K562 (cell line): ENCODE measurements around the gene PPP1R10. TPM values are rescaled to one million over a fixed set of nuclear protein-coding genes. Genes with fewer than 3 reads are reported as not detected.
A peak's percentile ranks its signal among the peaks of the same experiment; 100 is the strongest.

Source experiments
- CGGBP1 ChIP-seq: fragments of 250-450 bp; sonication (Bioruptor Pico); IDR thresholded peaks from 2 replicates; pipeline ENCODE4 v1.9.0; 2021; ENCODE audit warnings: mild to moderate bottlenecking
- FOS ChIP-seq: IDR thresholded peaks from 3 replicates; pipeline ENCODE4 v1.6.1; 2011; ENCODE audit not compliant: insufficient read length; ENCODE audit errors: extremely low read depth
- GTF2E2 ChIP-seq: fragments of 200-800 bp; sonication (Bioruptor generic); IDR thresholded peaks from 2 replicates; pipeline ENCODE4 v1.6.1; 2016; ENCODE audit warnings: missing genetic modification characterization, missing compliant biosample characterization
- MBD2 ChIP-seq: sonication (generic); IDR thresholded peaks from 2 replicates; pipeline ENCODE4 v1.6.1; 2016; ENCODE audit warnings: low read depth, borderline replicate concordance
- NR0B1 ChIP-seq: fragments of 450-650 bp; IDR thresholded peaks from one replicate; pipeline ENCODE4 v1.6.1; 2018; ENCODE audit warnings: mild to moderate bottlenecking, moderate library complexity; ENCODE audit not compliant: partially characterized antibody
- SMARCC2 ChIP-seq: fragments of 450-650 bp; IDR thresholded peaks from 2 replicates; pipeline ENCODE4 v1.6.1; 2017; ENCODE audit warnings: antibody characterized with exemption, moderate library complexity, mild to moderate bottlenecking, low read depth
- SRF ChIP-seq, 2 experiments: fragments of 250-450, 450-650 bp in 1 of 2; sonication (Bioruptor Pico) in 1 of 2; sonication (generic) in 1 of 2; formaldehyde crosslinking; IDR thresholded peaks; 2 replicates each; pipeline versions ENCODE4 v1.5.0 to v1.5.1; 2020 to 2022; ENCODE audit warnings: mild to moderate bottlenecking in 1 of 2, missing genetic modification reagents in 1 of 2
- TCFL5 ChIP-seq: fragments of 250-450 bp; sonication (Bioruptor Pico); conservative IDR thresholded peaks from 2 replicates; pipeline ENCODE4 v1.6.1; 2021; ENCODE audit warnings: mild to moderate bottlenecking, moderate library complexity, matching md5 sums
- ZNF121 ChIP-seq: sonication (generic); formaldehyde crosslinking; conservative IDR thresholded peaks from 2 replicates; pipeline ENCODE4 v1.8.0; 2022; ENCODE audit warnings: missing genetic modification reagents
- ZNF3 ChIP-seq: fragments of 250-450 bp; sonication (Bioruptor Pico); IDR thresholded peaks from 2 replicates; pipeline ENCODE4 v1.5.0; 2021; ENCODE audit warnings: mild to moderate bottlenecking, moderate library complexity
- polyA plus RNA-seq, 8 experiments: library from polyadenylated mRNA; depleted of rRNA in 4 of 8; stranded (reverse) in 5 of 8; unstranded in 3 of 8; fragments of >200 nt; fragmentation: Nextera tagmentation in 2 of 8; fragmentation: Illumina TruSeq in 1 of 8; extraction: Ambion mirVana in 2 of 8; extraction: Trizol in 1 of 8; gene quantifications; 2 replicates each; pipeline versions ENCODE4 v1.2.1 to v1.2.3, GENCODE V29; 2011 to 2014; ENCODE audit warnings: inconsistent platforms in 1 of 8, missing spikeins in 1 of 8
- total RNA-seq, 7 experiments: library from RNA; depleted of rRNA in 6 of 7; stranded (reverse); fragments of >200 nt in 6 of 7; fragmentation: Illumina TruSeq in 2 of 7; extraction: Trizol in 2 of 7; gene quantifications; 2 replicates each; pipeline versions ENCODE4 v1.2.1 to v1.2.3, GENCODE V29; 2011 to 2021; ENCODE audit warnings: low replicate concordance in 1 of 7
- TF ChIP-seq, protein P1 (sequence below): fragments of 250-450 bp; sonication (Bioruptor Pico); IDR thresholded peaks from 2 replicates; pipeline ENCODE4 v1.5.1; 2021; ENCODE audit warnings: mild to moderate bottlenecking
- TF ChIP-seq, protein P2 (sequence below): fragments of 450-650 bp; IDR thresholded peaks from 2 replicates; pipeline ENCODE4 v1.6.1; 2016; ENCODE audit warnings: mild to moderate bottlenecking, moderate library complexity

The PPP1R10 gene
- total and polyA plus RNA-seq, 9 of the 15 experiments (the other 6 are each of a cell fraction or from before 2014, with no cell fraction given), result 14.1 to 65.5 (median 32.6) TPM

DNA sequence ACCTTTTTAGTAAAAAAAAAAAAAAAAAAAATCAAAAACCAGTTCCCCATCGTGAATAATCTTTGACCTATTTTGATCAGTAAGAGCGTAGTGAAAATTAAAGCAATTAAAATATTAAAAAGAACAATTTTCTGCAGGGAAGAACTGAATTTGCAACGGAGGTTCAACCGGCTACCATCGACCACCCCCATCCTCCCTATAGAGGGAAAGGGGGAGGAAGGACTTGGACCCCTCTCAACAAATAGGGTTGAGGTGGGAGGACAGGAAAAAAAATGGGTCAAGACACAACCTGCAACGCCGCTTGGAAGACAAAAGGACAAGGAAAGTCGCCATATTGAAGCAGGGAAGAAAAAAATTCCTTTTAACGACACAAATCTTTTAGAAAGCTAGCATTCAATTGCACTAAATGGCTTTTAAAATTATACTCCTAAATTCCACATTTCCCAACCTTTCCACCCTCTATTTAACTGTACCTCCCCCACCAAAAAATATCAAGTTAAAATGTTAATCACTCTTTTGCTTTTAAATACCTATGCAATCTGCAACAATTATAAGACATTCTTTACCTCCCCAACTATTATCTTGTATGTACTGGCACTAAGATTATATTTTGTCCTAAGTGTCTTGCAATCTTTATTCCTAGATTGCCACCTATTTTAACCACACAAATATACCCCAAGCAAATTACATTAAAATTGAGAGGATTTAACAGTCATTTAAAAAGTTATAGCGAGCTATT is 1.7 kb downstream of the PPP1R10 start (continued):
- peak in 1 of 2 experiments; percentile 75; a peak in 1 of 4 replicates for TF ChIP-seq SRF (CRISPR knock-in tag; IDR thresholded peaks at IDR 0.05)
- no peak for TF ChIP-seq FOS
- TF ChIP-seq ZNF3 (CRISPR knock-in tag), result peak; percentile 88
- TF ChIP-seq, protein P1, sequence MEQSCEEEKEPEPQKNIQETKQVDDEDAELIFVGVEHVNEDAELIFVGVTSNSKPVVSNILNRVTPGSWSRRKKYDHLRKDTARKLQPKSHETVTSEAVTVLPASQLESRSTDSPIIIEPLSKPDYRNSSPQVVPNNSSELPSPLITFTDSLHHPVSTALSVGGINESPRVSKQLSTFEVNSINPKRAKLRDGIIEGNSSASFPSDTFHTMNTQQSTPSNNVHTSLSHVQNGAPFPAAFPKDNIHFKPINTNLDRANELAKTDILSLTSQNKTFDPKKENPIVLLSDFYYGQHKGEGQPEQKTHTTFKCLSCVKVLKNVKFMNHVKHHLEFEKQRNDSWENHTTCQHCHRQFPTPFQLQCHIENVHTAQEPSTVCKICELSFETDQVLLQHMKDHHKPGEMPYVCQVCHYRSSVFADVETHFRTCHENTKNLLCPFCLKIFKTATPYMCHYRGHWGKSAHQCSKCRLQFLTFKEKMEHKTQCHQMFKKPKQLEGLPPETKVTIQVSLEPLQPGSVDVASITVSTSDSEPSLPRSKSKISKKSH (CRISPR knock-in tag), result peak; percentile 29; the same call in 1 of the 2 replicates
- no peak for TF ChIP-seq SMARCC2
- no peak for TF ChIP-seq ZNF121 (CRISPR knock-in tag)
- peak; percentile 46; the same call in 1 of the 2 replicates for TF ChIP-seq GTF2E2 (tag)
- no peak for TF ChIP-seq TCFL5 (CRISPR knock-in tag)
- no peak for TF ChIP-seq NR0B1
- TF ChIP-seq, protein P2, sequence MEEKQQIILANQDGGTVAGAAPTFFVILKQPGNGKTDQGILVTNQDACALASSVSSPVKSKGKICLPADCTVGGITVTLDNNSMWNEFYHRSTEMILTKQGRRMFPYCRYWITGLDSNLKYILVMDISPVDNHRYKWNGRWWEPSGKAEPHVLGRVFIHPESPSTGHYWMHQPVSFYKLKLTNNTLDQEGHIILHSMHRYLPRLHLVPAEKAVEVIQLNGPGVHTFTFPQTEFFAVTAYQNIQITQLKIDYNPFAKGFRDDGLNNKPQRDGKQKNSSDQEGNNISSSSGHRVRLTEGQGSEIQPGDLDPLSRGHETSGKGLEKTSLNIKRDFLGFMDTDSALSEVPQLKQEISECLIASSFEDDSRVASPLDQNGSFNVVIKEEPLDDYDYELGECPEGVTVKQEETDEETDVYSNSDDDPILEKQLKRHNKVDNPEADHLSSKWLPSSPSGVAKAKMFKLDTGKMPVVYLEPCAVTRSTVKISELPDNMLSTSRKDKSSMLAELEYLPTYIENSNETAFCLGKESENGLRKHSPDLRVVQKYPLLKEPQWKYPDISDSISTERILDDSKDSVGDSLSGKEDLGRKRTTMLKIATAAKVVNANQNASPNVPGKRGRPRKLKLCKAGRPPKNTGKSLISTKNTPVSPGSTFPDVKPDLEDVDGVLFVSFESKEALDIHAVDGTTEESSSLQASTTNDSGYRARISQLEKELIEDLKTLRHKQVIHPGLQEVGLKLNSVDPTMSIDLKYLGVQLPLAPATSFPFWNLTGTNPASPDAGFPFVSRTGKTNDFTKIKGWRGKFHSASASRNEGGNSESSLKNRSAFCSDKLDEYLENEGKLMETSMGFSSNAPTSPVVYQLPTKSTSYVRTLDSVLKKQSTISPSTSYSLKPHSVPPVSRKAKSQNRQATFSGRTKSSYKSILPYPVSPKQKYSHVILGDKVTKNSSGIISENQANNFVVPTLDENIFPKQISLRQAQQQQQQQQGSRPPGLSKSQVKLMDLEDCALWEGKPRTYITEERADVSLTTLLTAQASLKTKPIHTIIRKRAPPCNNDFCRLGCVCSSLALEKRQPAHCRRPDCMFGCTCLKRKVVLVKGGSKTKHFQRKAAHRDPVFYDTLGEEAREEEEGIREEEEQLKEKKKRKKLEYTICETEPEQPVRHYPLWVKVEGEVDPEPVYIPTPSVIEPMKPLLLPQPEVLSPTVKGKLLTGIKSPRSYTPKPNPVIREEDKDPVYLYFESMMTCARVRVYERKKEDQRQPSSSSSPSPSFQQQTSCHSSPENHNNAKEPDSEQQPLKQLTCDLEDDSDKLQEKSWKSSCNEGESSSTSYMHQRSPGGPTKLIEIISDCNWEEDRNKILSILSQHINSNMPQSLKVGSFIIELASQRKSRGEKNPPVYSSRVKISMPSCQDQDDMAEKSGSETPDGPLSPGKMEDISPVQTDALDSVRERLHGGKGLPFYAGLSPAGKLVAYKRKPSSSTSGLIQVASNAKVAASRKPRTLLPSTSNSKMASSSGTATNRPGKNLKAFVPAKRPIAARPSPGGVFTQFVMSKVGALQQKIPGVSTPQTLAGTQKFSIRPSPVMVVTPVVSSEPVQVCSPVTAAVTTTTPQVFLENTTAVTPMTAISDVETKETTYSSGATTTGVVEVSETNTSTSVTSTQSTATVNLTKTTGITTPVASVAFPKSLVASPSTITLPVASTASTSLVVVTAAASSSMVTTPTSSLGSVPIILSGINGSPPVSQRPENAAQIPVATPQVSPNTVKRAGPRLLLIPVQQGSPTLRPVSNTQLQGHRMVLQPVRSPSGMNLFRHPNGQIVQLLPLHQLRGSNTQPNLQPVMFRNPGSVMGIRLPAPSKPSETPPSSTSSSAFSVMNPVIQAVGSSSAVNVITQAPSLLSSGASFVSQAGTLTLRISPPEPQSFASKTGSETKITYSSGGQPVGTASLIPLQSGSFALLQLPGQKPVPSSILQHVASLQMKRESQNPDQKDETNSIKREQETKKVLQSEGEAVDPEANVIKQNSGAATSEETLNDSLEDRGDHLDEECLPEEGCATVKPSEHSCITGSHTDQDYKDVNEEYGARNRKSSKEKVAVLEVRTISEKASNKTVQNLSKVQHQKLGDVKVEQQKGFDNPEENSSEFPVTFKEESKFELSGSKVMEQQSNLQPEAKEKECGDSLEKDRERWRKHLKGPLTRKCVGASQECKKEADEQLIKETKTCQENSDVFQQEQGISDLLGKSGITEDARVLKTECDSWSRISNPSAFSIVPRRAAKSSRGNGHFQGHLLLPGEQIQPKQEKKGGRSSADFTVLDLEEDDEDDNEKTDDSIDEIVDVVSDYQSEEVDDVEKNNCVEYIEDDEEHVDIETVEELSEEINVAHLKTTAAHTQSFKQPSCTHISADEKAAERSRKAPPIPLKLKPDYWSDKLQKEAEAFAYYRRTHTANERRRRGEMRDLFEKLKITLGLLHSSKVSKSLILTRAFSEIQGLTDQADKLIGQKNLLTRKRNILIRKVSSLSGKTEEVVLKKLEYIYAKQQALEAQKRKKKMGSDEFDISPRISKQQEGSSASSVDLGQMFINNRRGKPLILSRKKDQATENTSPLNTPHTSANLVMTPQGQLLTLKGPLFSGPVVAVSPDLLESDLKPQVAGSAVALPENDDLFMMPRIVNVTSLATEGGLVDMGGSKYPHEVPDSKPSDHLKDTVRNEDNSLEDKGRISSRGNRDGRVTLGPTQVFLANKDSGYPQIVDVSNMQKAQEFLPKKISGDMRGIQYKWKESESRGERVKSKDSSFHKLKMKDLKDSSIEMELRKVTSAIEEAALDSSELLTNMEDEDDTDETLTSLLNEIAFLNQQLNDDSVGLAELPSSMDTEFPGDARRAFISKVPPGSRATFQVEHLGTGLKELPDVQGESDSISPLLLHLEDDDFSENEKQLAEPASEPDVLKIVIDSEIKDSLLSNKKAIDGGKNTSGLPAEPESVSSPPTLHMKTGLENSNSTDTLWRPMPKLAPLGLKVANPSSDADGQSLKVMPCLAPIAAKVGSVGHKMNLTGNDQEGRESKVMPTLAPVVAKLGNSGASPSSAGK, result no peak; the same call in 1 of the 2 replicates
- no peak for TF ChIP-seq CGGBP1 (CRISPR knock-in tag)
- 0 out of 2 replicates have a peak, but pooled peaks have one; percentile 8 for TF ChIP-seq MBD2
